ENCODE measurements around the gene KLHL17.

DNA sequence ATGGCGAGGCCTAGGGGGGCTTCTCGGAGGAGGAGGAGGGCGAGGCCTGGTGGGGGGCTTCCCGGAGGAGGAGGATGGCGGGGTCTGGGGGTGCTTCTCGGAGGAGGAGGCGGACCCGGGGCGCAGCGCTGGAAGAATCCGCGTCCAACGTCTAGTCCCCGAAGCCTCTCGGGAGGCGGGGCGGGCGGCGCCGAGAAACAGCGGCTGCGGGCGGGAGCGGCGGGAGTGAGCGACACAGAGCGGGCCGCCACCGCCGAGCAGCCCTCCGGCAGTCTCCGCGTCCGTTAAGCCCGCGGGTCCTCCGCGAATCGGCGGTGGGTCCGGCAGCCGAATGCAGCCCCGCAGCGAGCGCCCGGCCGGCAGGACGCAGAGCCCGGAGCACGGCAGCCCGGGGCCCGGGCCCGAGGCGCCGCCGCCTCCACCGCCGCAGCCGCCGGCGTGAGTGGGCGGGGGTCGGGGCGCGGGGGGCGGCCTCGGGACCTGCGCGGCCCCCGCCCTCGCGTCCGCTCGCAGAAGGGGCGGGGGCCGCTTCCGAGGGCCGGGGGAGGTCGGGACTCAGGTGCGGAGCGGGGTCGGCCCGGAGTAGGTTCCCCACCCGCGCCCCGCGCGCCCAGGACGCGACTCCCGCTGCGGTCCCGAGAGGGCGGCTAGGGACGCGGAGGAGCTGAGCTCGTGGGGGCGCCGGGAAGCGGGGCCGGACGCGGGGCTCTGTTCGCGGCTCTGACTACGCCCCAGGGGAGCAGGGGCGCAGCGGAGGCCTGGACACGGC lies at the start of gene KLHL17:
- TF ChIP-seq, protein P1, sequence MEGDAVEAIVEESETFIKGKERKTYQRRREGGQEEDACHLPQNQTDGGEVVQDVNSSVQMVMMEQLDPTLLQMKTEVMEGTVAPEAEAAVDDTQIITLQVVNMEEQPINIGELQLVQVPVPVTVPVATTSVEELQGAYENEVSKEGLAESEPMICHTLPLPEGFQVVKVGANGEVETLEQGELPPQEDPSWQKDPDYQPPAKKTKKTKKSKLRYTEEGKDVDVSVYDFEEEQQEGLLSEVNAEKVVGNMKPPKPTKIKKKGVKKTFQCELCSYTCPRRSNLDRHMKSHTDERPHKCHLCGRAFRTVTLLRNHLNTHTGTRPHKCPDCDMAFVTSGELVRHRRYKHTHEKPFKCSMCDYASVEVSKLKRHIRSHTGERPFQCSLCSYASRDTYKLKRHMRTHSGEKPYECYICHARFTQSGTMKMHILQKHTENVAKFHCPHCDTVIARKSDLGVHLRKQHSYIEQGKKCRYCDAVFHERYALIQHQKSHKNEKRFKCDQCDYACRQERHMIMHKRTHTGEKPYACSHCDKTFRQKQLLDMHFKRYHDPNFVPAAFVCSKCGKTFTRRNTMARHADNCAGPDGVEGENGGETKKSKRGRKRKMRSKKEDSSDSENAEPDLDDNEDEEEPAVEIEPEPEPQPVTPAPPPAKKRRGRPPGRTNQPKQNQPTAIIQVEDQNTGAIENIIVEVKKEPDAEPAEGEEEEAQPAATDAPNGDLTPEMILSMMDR (conservative IDR thresholded peaks at IDR 0.05; ENCODE audit: low read depth, low read length): no peak
- TF ChIP-seq EZH2 (IDR thresholded peaks at IDR 0.05; ENCODE audit: low read length, unreplicated experiment): no peak

Measured in PC-3 (cell line).